ENCODE data around the gene ALDH2.

- no peak for TF ChIP-seq CTCF (IDR thresholded peaks at IDR 0.05)
- TF ChIP-seq EP300 (IDR thresholded peaks at IDR 0.05) = no peak
Observed at GRCh38 chr12:111864913-111865312, 98.2 kb downstream of the ALDH2 start.
